HG03469 (cell line): ENCODE results near the gene PRDX1.
"Not testable (repeated sequence)": the region's sequence is repeated elsewhere in the genome, so short reads cannot be mapped to it uniquely, and the experiment has no call there.

Source experiments
- ATAC-seq: cut with Tn5 transposase; IDR thresholded peaks from one replicate; pipeline ENCODE4 v1.9.1; 2021; ENCODE audit warnings: mild to moderate bottlenecking, moderate library complexity, moderate number of reproducible peaks; ENCODE audit not compliant: unreplicated experiment

PRDX1 gene

GRCh38 chr1:45467353-45467752, 54.3 kb downstream of the PRDX1 start:
- ATAC-seq, result not testable (repeated sequence)

- ATAC-seq, result no peak
Observed at GRCh38 chr1:45465277-45465676, 56.4 kb downstream of the PRDX1 start.
